Activated CD4-positive, alpha-beta T cell treated with anti-CD3 and anti-CD28 coated beads for 4 hours (primary cell): ENCODE data around the gene SLC9A7.
"Not testable (repeated sequence)": the region's sequence is repeated elsewhere in the genome, so short reads cannot be mapped to it uniquely, and the experiment has no call there.

Source experiments
- DNase-seq, 2 donors: peaks; one replicate each; pipeline ENCODE4 v3.0.0-alpha.2; 2020

SLC9A7 gene

GRCh38 chrX:46750889-46751288 is 8.0 kb downstream of the SLC9A7 start:
- DNase-seq = no peak

GRCh38 chrX:46744009-46744408 is 14.9 kb downstream of the SLC9A7 start:
- no peak for DNase-seq

- no peak for DNase-seq
Measured at GRCh38 chrX:46743046-46743445, 15.9 kb downstream of the SLC9A7 start.

- no peak for DNase-seq
Measured at GRCh38 chrX:46739736-46740135, 19.2 kb downstream of the SLC9A7 start.

GRCh38 chrX:46737462-46737861 is 21.5 kb downstream of the SLC9A7 start:
- DNase-seq = no peak

GRCh38 chrX:46737041-46737440 is 21.9 kb downstream of the SLC9A7 start:
- DNase-seq = no peak

- DNase-seq = no peak
Measured at GRCh38 chrX:46735622-46736021, 23.3 kb downstream of the SLC9A7 start.

- no peak for DNase-seq
Measured at GRCh38 chrX:46733226-46733625, 25.7 kb downstream of the SLC9A7 start.

GRCh38 chrX:46730765-46731164 is 28.2 kb downstream of the SLC9A7 start:
- no peak for DNase-seq

GRCh38 chrX:46727441-46727840 is 31.5 kb downstream of the SLC9A7 start:
- DNase-seq = no peak

GRCh38 chrX:46723569-46723927 is 35.4 kb downstream of the SLC9A7 start:
- not testable (repeated sequence) for DNase-seq

GRCh38 chrX:46722742-46723568 is 36.0 kb downstream of the SLC9A7 start:
- DNase-seq = no peak

GRCh38 chrX:46716796-46717195 is 42.1 kb downstream of the SLC9A7 start:
- DNase-seq = no peak

- DNase-seq = no peak
Measured at GRCh38 chrX:46715997-46716396, 42.9 kb downstream of the SLC9A7 start.

GRCh38 chrX:46715530-46715929 is 43.4 kb downstream of the SLC9A7 start:
- DNase-seq = no peak

GRCh38 chrX:46713672-46714490 is 45.0 kb downstream of the SLC9A7 start:
- DNase-seq = no peak

GRCh38 chrX:46712764-46713163 is 46.2 kb downstream of the SLC9A7 start:
- no peak for DNase-seq

- no peak for DNase-seq
Measured at GRCh38 chrX:46710927-46711623, 47.8 kb downstream of the SLC9A7 start.

GRCh38 chrX:46710425-46710824 is 48.5 kb downstream of the SLC9A7 start:
- no peak for DNase-seq

- no peak for DNase-seq
Measured at GRCh38 chrX:46707274-46707965, 51.5 kb downstream of the SLC9A7 start.

GRCh38 chrX:46704767-46705386 is 54.0 kb downstream of the SLC9A7 start:
- DNase-seq = peak; percentile 1 to 10

GRCh38 chrX:46703980-46704379 is 54.9 kb downstream of the SLC9A7 start:
- no peak for DNase-seq
